Neural crest cell (in vitro differentiated cells): ENCODE measurements around the gene SFMBT1. TPM values are rescaled to one million over a fixed set of nuclear protein-coding genes. Genes with fewer than 3 reads are reported as not detected.

Experiments
- DNase-seq: peaks from one replicate; pipeline ENCODE4 v3.0.0; 2021; ENCODE audit warnings: low read depth, mixed read lengths, low spot score
- H3K27ac Mint-ChIP-seq: one replicate; pipeline ENCODE4 v1.8.0; 2021; ENCODE audit warnings: mild to moderate bottlenecking, mixed read lengths; ENCODE audit not compliant: unreplicated experiment
- H3K27me3 Mint-ChIP-seq: 2 replicates; pipeline ENCODE4 v1.8.0; 2021; ENCODE audit warnings: low read depth, mild to moderate bottlenecking, mixed read lengths
- H3K36me3 Mint-ChIP-seq: 2 replicates; pipeline ENCODE4 v1.8.0; 2021; ENCODE audit warnings: low read depth, mild to moderate bottlenecking, mixed read lengths
- H3K4me1 Mint-ChIP-seq: 2 replicates; pipeline ENCODE4 v1.8.0; 2021; ENCODE audit warnings: mixed read lengths
- H3K4me3 Mint-ChIP-seq: one replicate; pipeline ENCODE4 v1.8.0; 2021; ENCODE audit warnings: mild to moderate bottlenecking, mixed read lengths
- H3K9me3 Mint-ChIP-seq: 2 replicates; pipeline ENCODE4 v1.8.0; 2021; ENCODE audit warnings: mixed read lengths
- CTCF ChIP-seq: fragments of 200-600 bp; sonication (generic); conservative IDR thresholded peaks from 2 replicates; pipeline ENCODE4 v1.5.0; 2021; ENCODE audit warnings: antibody characterized with exemption, mild to moderate bottlenecking
- total RNA-seq: library from RNA; stranded (reverse); gene quantifications from 2 replicates; pipeline ENCODE4 v1.2.1, GENCODE V29; 2021

Gene SFMBT1
- total RNA-seq, 1 donor from 2014 or later: 19.8 TPM

GRCh38 chr3:52925405-52926313, 120.2 kb downstream of the SFMBT1 start:
- no peak for TF ChIP-seq CTCF
- DNase-seq: no peak
- Mint-ChIP-seq H3K36me3 (peaks cover 3% of the 10 kb centered on the region), H3K9me3 (no peaks in the 10 kb centered on the region), H3K4me1 (no peaks in the 10 kb centered on the region), H3K27me3 (no peaks in the 10 kb centered on the region), H3K27ac (no peak overlapping the region), H3K4me3 (no peak overlapping the region)

DNA sequence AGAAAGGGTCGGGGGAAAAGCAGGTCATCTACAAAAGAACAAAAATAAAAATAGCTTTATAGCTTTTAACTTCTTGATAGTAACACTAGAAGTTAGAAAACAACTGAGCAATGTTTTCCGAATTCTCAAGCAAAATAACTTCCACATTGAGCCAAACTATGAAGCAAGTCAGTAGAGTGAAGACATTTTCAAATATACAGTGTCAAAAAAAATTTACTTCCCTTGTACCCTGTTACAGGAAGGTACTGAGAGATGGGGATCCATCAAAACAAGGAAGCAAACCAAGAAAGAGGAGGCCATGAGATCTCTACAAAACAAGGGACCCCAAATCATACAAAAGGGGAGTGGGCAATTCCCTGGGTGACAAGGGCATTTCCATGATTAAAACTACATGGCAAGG, 121.9 kb downstream of the SFMBT1 start:
- no peak for DNase-seq
- no peaks in the 10 kb centered on the region for H3K4me1 Mint-ChIP-seq
- no peaks in the 10 kb centered on the region for H3K27me3 Mint-ChIP-seq
- TF ChIP-seq CTCF: no peak
- H3K27ac Mint-ChIP-seq: no peak overlapping the region
- no peak overlapping the region for H3K4me3 Mint-ChIP-seq
- no peaks in the 10 kb centered on the region for H3K9me3 Mint-ChIP-seq
- peaks cover 13% of the 10 kb centered on the region for H3K36me3 Mint-ChIP-seq

GRCh38 chr3:52920841-52921240, 125.0 kb downstream of the SFMBT1 start:
- Mint-ChIP-seq H3K4me1 (no peaks in the 10 kb centered on the region), H3K9me3 (no peaks in the 10 kb centered on the region), H3K27me3 (no peaks in the 10 kb centered on the region), H3K27ac (no peak overlapping the region), H3K36me3 (peaks cover 15% of the 10 kb centered on the region), H3K4me3 (no peak overlapping the region)
- no peak for TF ChIP-seq CTCF
- no peak for DNase-seq

DNA sequence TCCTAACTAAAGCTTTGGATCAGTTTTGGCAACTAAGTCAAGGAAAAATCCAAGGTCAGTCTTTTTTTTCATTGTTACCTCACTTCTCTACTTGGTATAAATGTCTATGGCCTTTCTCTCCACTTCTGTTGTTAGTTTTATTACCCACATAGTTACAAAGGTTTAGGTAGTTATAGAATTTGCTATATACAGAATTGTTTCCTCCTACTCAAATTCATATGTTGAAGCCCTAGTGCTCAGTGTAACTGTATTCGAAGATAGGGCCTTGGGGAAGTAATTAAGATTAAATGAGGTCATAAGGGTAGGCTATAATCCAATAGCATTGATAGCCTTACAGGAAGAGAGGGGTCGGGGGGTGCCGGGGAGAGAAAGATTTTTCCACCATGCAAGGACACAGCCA, 128.8 kb downstream of the SFMBT1 start:
- H3K27ac Mint-ChIP-seq: no peak overlapping the region
- no peaks in the 10 kb centered on the region for H3K27me3 Mint-ChIP-seq
- DNase-seq: no peak
- no peaks in the 10 kb centered on the region for H3K9me3 Mint-ChIP-seq
- peaks cover 13% of the 10 kb centered on the region for H3K36me3 Mint-ChIP-seq
- TF ChIP-seq CTCF: no peak
- no peak overlapping the region for H3K4me3 Mint-ChIP-seq
- no peaks in the 10 kb centered on the region for H3K4me1 Mint-ChIP-seq

- Mint-ChIP-seq H3K27me3 (no peaks in the 10 kb centered on the region), H3K36me3 (peaks cover 13% of the 10 kb centered on the region), H3K4me3 (no peak overlapping the region), H3K4me1 (no peaks in the 10 kb centered on the region), H3K9me3 (no peaks in the 10 kb centered on the region), H3K27ac (no peak overlapping the region)
- TF ChIP-seq CTCF: no peak
- DNase-seq: no peak
Observed at GRCh38 chr3:52915294-52915693, 130.6 kb downstream of the SFMBT1 start.
